Suprapubic skin (tissue), 3 donors: ENCODE data around the gene TNS3.

ENCODE experiments used
- POLR2A ChIP-seq, 2 donors: fragments of 450-650 bp; IDR thresholded peaks; one replicate each; pipeline ENCODE4 v1.6.1; 2017; ENCODE audit warnings: antibody characterized with exemption in 2 of 2, mild to moderate bottlenecking in 2 of 2, moderate library complexity in 2 of 2
- TF ChIP-seq, protein P1 (sequence below), 2 donors: fragments of 200-600 bp in 1 of 2; fragments of 450-650 bp in 1 of 2; sonication (generic) in 1 of 2; IDR thresholded peaks; one replicate each; pipeline ENCODE4 v1.5.1; 2016 to 2019; ENCODE audit warnings: antibody characterized with exemption in 2 of 2, mild to moderate bottlenecking in 1 of 2, moderate library complexity in 1 of 2

DNA sequence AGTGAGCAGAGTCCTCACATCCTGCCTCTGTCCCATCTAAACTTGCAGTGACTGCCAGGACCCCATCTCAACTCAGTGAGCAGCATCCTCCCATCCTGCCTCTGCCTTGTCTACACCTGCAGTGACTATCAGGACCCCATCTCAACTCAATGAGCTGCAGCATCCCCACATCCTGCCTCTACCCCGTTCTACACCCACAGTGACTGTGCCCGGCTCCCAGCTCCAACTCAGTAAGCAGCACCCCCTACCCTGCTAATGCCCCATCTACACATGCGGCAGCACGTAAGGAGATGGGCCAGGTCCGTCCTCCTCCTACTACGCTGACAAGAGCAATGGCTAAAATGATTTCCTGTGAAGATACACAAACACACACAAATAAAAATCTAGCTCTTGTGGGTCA is 65.5 kb downstream of the TNS3 start:
- no peak for TF ChIP-seq POLR2A (IDR thresholded peaks at IDR 0.05)
- TF ChIP-seq, protein P1, sequence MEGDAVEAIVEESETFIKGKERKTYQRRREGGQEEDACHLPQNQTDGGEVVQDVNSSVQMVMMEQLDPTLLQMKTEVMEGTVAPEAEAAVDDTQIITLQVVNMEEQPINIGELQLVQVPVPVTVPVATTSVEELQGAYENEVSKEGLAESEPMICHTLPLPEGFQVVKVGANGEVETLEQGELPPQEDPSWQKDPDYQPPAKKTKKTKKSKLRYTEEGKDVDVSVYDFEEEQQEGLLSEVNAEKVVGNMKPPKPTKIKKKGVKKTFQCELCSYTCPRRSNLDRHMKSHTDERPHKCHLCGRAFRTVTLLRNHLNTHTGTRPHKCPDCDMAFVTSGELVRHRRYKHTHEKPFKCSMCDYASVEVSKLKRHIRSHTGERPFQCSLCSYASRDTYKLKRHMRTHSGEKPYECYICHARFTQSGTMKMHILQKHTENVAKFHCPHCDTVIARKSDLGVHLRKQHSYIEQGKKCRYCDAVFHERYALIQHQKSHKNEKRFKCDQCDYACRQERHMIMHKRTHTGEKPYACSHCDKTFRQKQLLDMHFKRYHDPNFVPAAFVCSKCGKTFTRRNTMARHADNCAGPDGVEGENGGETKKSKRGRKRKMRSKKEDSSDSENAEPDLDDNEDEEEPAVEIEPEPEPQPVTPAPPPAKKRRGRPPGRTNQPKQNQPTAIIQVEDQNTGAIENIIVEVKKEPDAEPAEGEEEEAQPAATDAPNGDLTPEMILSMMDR (IDR thresholded peaks at IDR 0.05): no peak
